A549 (cell line): ENCODE results near the gene MAGI2. TPM values are rescaled to one million over a fixed set of nuclear protein-coding genes. Genes with fewer than 3 reads are reported as not detected.
A peak's percentile ranks its signal among the peaks of the same experiment; 100 is the strongest.

Experiments used
- ATAC-seq, 2 experiments: fragments of 200-7000 bp in 1 of 2; fragments of >200 bp in 1 of 2; cut with Nextera tagmentation in 1 of 2; cut with Tn5 transposase in 1 of 2; 3 replicates each; pipeline versions ENCODE4 v1.8.0 to v1.9.1; 2018 to 2020; ENCODE audit warnings: mild to moderate bottlenecking in 1 of 2, moderate library complexity in 1 of 2
- CTCF ChIA-PET: fragments of 300-600 bp; sonication (Branson Sonifier 250); formaldehyde crosslinking; extraction: SDS; loops from one replicate; lab custom pipeline; 2021; ENCODE audit warnings: antibody characterized with exemption, inconsistent platforms; lab: Yijun Ruan, JAX
- POLR2A ChIA-PET: fragments of 350-600 bp; formaldehyde crosslinking; extraction: SDS; loops from one replicate; lab custom pipeline; 2021; ENCODE audit warnings: antibody characterized with exemption, inconsistent platforms; lab: Yijun Ruan, JAX
- DNase-seq, 2 experiments: peaks; one replicate each; pipeline versions ENCODE4 v3.0.0 to v3.0.0-alpha.2; 2011 to 2016; ENCODE audit warnings: low read depth in 1 of 2, low spot score in 1 of 2
- FAIRE-seq: peaks from 2 replicates; lab custom pipeline; 2011; peaks lifted over from hg19 to GRCh38; lab: Jason Lieb, UNC
- H3K27ac ChIP-seq, 2 experiments: fragments of >200 bp; sonication (Bioruptor Twin); formaldehyde crosslinking; 3 replicates each; pipeline ENCODE4 v1.5.1; 2016 to 2017
- H3K4me1 ChIP-seq: fragments of >200 bp; sonication (Bioruptor Twin); formaldehyde crosslinking; 3 replicates; pipeline ENCODE4 v1.6.1; 2016
- H3K4me2 ChIP-seq: fragments of >200 bp; sonication (Bioruptor Twin); formaldehyde crosslinking; 3 replicates; pipeline ENCODE4 v1.6.1; 2016
- H3K4me3 ChIP-seq: fragments of >200 bp; sonication (Bioruptor Twin); formaldehyde crosslinking; 3 replicates; pipeline ENCODE4 v1.5.1; 2016
- H3K9me3 ChIP-seq: fragments of >200 bp; sonication (Bioruptor Twin); formaldehyde crosslinking; 3 replicates; pipeline ENCODE4 v1.6.1; 2016
- CEBPB ChIP-seq, 2 experiments: fragments of >200 bp in 1 of 2; sonication (Bioruptor Twin) in 1 of 2; formaldehyde crosslinking in 1 of 2; IDR thresholded peaks; 2 replicates each; pipeline ENCODE4 v1.6.1; 2012 to 2016
- CHD2 ChIP-seq: fragments of 150-350 bp; IDR thresholded peaks from 2 replicates; pipeline ENCODE4 v1.6.1; 2014; ENCODE audit warnings: low read length; ENCODE audit not compliant: partially characterized antibody
- EP300 ChIP-seq, 2 experiments: fragments of >200 bp; sonication (Bioruptor Twin); formaldehyde crosslinking; IDR thresholded peaks; 2 replicates in 1 of 2; 3 replicates in 1 of 2; pipeline ENCODE4 v1.6.1; 2016 to 2017
- FOSL2 ChIP-seq, 2 experiments: fragments of 450-650 bp in 1 of 2; fragments of >200 bp in 1 of 2; sonication (Bioruptor Twin) in 1 of 2; formaldehyde crosslinking; IDR thresholded peaks; 2 replicates each; pipeline versions ENCODE4 v1.5.0 to v1.6.1; 2016 to 2020; ENCODE audit warnings: mild to moderate bottlenecking in 1 of 2, moderate library complexity in 1 of 2
- FOXS1 ChIP-seq: fragments of 250-450 bp; sonication (Bioruptor Pico); IDR thresholded peaks from 2 replicates; pipeline ENCODE4 v1.5.0; 2020; ENCODE audit warnings: mild to moderate bottlenecking, moderate library complexity
- GATA3 ChIP-seq: IDR thresholded peaks from 2 replicates; pipeline ENCODE4 v1.6.1; 2012; ENCODE audit warnings: borderline replicate concordance
- HOXB5 ChIP-seq: fragments of 250-450 bp; sonication (Bioruptor Pico); IDR thresholded peaks from 2 replicates; pipeline ENCODE4 v1.5.0; 2020; ENCODE audit warnings: mild to moderate bottlenecking, moderate library complexity
- JUN ChIP-seq, 2 experiments: fragments of >200 bp; sonication (Bioruptor Twin); formaldehyde crosslinking; IDR thresholded peaks; 2 replicates in 1 of 2; 3 replicates in 1 of 2; pipeline ENCODE4 v1.6.1; 2016 to 2017
- KDM1A ChIP-seq: fragments of 200-600 bp; sonication (generic); IDR thresholded peaks from 2 replicates; pipeline ENCODE4 v1.6.1; 2016; ENCODE audit warnings: low read depth, mild to moderate bottlenecking
- KDM5A ChIP-seq: fragments of 200-600 bp; sonication (generic); IDR thresholded peaks from 2 replicates; pipeline ENCODE4 v1.6.1; 2016; ENCODE audit warnings: antibody characterized with exemption, mild to moderate bottlenecking
- POLR2A ChIP-seq: IDR thresholded peaks from 2 replicates; pipeline ENCODE4 v1.6.1; 2012; ENCODE audit warnings: mild to moderate bottlenecking, low read length
- RARB ChIP-seq: fragments of 250-450 bp; sonication (Bioruptor Pico); IDR thresholded peaks from 2 replicates; pipeline ENCODE4 v1.8.0; 2021; ENCODE audit warnings: mild to moderate bottlenecking, moderate library complexity
- RCOR1 ChIP-seq: fragments of 150-350 bp; IDR thresholded peaks from 2 replicates; pipeline ENCODE4 v1.6.1; 2014; ENCODE audit warnings: antibody characterized with exemption, low read length, low read depth
- RFX5 ChIP-seq: fragments of 450-650 bp; IDR thresholded peaks from 2 replicates; pipeline ENCODE4 v1.7.1; 2014; ENCODE audit warnings: antibody characterized with exemption, mild to moderate bottlenecking, moderate library complexity
- RNF2 ChIP-seq: fragments of 200-600 bp; sonication (generic); IDR thresholded peaks from 2 replicates; pipeline ENCODE4 v1.6.1; 2016; ENCODE audit warnings: low read depth, mild to moderate bottlenecking, antibody characterized with exemption, moderate library complexity, borderline replicate concordance
- SREBF2 ChIP-seq: fragments of 450-650 bp; IDR thresholded peaks from 2 replicates; pipeline ENCODE4 v1.6.1; 2014; ENCODE audit warnings: mild to moderate bottlenecking, moderate library complexity
- WGBS: methylation state at CpG from one replicate; pipeline ENCODE4 v1.1.6; 2017; ENCODE audit errors: missing lambda C conversion rate; 5-methylcytosine and 5-hydroxymethylcytosine counted together
- polyA plus RNA-seq, 4 experiments: library from polyadenylated mRNA; depleted of rRNA in 3 of 4; stranded (reverse); fragments of >200 nt; fragmentation: RNase III in 1 of 4; extraction: RNeasy Plus Mini Kit Qiagen cat#74134 plus additional on column Dnase treatment in 1 of 4; gene quantifications; 2 replicates in 3 of 4; 3 replicates in 1 of 4; pipeline ENCODE4 v1.2.3, GENCODE V29; 2011 to 2017
- TF ChIP-seq, protein P1 (sequence below): fragments of 200-600 bp; sonication (generic); IDR thresholded peaks from 2 replicates; pipeline ENCODE4 v1.6.1; 2016; ENCODE audit warnings: antibody characterized with exemption, mild to moderate bottlenecking, moderate library complexity
- TF ChIP-seq, protein P2 (sequence below): fragments of 150-350 bp; IDR thresholded peaks from 2 replicates; pipeline ENCODE4 v1.6.1; 2014; ENCODE audit warnings: low read depth, mild to moderate bottlenecking, low read length
- TF ChIP-seq, protein P3 (sequence below): fragments of >200 bp; sonication (Bioruptor Twin); formaldehyde crosslinking; IDR thresholded peaks from 3 replicates; pipeline ENCODE4 v1.5.1; 2016
- TF ChIP-seq, protein P4 (sequence below): IDR thresholded peaks from 2 replicates; pipeline ENCODE4 v1.6.1; 2012
- TF ChIP-seq, protein P5 (sequence below): fragments of >200 bp; sonication (Bioruptor Twin); formaldehyde crosslinking; IDR thresholded peaks from 3 replicates; pipeline ENCODE4 v1.6.1; 2016

Gene MAGI2
- polyA plus RNA-seq, 2 of the 4 experiments (the other 2 are of a cell fraction): 0.48 to 0.81 TPM

DNA sequence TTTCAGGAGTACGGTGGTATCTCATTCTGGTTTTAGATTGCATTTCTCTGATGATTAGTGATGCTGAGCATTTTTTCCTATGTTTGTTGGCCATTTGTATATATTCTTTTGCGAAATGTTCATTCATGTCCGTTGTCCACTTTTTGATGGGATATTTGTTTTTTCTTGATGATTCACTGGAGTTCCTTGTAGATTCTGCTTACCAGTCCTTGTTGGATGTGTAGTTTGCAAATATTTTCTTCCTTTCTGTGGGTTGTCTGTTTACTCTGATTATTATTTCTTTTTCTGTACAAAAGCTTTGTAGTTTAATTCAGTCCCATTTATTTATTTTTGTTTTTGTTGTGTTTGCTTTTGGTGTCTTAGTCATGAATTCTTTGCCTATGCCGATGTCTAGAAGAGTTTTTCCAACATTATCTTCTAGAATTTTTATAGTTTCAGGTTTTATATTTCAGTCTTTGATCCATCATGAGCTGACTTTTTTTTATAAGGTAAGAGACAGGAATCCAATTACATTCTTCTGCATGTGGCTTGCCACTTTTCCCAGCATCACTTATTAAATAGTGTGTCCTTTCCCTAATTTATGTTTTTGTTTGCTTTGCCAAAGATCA is 320.5 kb downstream of the MAGI2 start (continued):
- TF ChIP-seq, protein P1, sequence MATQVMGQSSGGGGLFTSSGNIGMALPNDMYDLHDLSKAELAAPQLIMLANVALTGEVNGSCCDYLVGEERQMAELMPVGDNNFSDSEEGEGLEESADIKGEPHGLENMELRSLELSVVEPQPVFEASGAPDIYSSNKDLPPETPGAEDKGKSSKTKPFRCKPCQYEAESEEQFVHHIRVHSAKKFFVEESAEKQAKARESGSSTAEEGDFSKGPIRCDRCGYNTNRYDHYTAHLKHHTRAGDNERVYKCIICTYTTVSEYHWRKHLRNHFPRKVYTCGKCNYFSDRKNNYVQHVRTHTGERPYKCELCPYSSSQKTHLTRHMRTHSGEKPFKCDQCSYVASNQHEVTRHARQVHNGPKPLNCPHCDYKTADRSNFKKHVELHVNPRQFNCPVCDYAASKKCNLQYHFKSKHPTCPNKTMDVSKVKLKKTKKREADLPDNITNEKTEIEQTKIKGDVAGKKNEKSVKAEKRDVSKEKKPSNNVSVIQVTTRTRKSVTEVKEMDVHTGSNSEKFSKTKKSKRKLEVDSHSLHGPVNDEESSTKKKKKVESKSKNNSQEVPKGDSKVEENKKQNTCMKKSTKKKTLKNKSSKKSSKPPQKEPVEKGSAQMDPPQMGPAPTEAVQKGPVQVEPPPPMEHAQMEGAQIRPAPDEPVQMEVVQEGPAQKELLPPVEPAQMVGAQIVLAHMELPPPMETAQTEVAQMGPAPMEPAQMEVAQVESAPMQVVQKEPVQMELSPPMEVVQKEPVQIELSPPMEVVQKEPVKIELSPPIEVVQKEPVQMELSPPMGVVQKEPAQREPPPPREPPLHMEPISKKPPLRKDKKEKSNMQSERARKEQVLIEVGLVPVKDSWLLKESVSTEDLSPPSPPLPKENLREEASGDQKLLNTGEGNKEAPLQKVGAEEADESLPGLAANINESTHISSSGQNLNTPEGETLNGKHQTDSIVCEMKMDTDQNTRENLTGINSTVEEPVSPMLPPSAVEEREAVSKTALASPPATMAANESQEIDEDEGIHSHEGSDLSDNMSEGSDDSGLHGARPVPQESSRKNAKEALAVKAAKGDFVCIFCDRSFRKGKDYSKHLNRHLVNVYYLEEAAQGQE: no peak
- TF ChIP-seq RFX5 (no peak), HOXB5 (CRISPR knock-in tag) (no peak), JUN (IDR thresholded peaks at IDR 0.05) (no peak), KDM5A (no peak), RCOR1 (no peak), SREBF2 (no peak), EP300 (IDR thresholded peaks at IDR 0.05) (0 out of 5 replicates have a peak, but pooled peaks of 1 of the 2 experiments have one; percentile 20)
- TF ChIP-seq, protein P2, sequence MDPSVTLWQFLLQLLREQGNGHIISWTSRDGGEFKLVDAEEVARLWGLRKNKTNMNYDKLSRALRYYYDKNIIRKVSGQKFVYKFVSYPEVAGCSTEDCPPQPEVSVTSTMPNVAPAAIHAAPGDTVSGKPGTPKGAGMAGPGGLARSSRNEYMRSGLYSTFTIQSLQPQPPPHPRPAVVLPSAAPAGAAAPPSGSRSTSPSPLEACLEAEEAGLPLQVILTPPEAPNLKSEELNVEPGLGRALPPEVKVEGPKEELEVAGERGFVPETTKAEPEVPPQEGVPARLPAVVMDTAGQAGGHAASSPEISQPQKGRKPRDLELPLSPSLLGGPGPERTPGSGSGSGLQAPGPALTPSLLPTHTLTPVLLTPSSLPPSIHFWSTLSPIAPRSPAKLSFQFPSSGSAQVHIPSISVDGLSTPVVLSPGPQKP: no peak

DNA sequence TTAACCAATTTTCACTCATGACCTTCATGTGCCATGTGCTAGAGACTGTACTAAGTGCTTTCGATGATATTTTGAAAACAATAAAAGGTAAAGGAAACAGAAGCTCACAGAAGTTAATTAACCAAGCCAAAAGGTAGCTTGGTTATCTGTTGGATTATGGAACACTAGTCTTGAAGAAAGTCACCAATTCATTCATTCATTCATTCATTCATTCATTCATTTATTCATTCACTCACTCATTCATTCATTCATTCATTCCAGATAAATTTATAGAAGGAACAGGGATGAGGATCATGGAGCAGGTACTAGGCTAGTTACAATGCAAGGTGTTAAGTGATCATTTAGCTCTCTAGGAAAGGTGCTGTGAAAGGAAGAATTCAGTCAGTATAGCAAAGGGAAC is 322.8 kb downstream of the MAGI2 start:
- Histone ChIP-seq H3K4me1 (0 out of 3 replicates have a peak, but pooled peaks cover 4% of the 10 kb centered on the region), H3K9me3 (no peaks in the 10 kb centered on the region), H3K4me2 (no peak overlapping the region), H3K27ac (no peak overlapping the region), H3K4me3 (no peak overlapping the region)
- no peak for DNase-seq
- 74% methylated on average over 1 of the region's 1 CpG for WGBS
- CTCF ChIA-PET: no interaction called here
- ATAC-seq: no peak
- POLR2A ChIA-PET: no interaction called here
- TF ChIP-seq FOXS1 (CRISPR knock-in tag): no peak
- TF ChIP-seq, protein P3, sequence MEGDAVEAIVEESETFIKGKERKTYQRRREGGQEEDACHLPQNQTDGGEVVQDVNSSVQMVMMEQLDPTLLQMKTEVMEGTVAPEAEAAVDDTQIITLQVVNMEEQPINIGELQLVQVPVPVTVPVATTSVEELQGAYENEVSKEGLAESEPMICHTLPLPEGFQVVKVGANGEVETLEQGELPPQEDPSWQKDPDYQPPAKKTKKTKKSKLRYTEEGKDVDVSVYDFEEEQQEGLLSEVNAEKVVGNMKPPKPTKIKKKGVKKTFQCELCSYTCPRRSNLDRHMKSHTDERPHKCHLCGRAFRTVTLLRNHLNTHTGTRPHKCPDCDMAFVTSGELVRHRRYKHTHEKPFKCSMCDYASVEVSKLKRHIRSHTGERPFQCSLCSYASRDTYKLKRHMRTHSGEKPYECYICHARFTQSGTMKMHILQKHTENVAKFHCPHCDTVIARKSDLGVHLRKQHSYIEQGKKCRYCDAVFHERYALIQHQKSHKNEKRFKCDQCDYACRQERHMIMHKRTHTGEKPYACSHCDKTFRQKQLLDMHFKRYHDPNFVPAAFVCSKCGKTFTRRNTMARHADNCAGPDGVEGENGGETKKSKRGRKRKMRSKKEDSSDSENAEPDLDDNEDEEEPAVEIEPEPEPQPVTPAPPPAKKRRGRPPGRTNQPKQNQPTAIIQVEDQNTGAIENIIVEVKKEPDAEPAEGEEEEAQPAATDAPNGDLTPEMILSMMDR: no peak
- TF ChIP-seq, protein P4, sequence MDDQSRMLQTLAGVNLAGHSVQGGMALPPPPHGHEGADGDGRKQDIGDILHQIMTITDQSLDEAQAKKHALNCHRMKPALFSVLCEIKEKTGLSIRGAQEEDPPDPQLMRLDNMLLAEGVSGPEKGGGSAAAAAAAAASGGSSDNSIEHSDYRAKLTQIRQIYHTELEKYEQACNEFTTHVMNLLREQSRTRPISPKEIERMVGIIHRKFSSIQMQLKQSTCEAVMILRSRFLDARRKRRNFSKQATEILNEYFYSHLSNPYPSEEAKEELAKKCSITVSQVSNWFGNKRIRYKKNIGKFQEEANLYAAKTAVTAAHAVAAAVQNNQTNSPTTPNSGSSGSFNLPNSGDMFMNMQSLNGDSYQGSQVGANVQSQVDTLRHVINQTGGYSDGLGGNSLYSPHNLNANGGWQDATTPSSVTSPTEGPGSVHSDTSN: no peak
- TF ChIP-seq FOSL2 (IDR thresholded peaks at IDR 0.05): no peak
- TF ChIP-seq FOSL2 (CRISPR knock-in tag; IDR thresholded peaks at IDR 0.05): no peak
- no peak for TF ChIP-seq RARB (CRISPR knock-in tag)
- TF ChIP-seq CEBPB (IDR thresholded peaks at IDR 0.05): no peak
- TF ChIP-seq RCOR1: no peak
- no peak for TF ChIP-seq RNF2
- TF ChIP-seq GATA3: no peak
- no peak for TF ChIP-seq KDM1A
- TF ChIP-seq, protein P5, sequence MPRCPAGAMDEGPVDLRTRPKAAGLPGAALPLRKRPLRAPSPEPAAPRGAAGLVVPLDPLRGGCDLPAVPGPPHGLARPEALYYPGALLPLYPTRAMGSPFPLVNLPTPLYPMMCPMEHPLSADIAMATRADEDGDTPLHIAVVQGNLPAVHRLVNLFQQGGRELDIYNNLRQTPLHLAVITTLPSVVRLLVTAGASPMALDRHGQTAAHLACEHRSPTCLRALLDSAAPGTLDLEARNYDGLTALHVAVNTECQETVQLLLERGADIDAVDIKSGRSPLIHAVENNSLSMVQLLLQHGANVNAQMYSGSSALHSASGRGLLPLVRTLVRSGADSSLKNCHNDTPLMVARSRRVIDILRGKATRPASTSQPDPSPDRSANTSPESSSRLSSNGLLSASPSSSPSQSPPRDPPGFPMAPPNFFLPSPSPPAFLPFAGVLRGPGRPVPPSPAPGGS: no peak
- no peak for TF ChIP-seq POLR2A
- no peak for TF ChIP-seq CHD2
- no peak for FAIRE-seq
